ENCODE measurements around the gene ARHGAP23.
"Not testable (repeated sequence)": the region's sequence is repeated elsewhere in the genome, so short reads cannot be mapped to it uniquely, and the experiment has no call there.

The ARHGAP23 gene

DNA sequence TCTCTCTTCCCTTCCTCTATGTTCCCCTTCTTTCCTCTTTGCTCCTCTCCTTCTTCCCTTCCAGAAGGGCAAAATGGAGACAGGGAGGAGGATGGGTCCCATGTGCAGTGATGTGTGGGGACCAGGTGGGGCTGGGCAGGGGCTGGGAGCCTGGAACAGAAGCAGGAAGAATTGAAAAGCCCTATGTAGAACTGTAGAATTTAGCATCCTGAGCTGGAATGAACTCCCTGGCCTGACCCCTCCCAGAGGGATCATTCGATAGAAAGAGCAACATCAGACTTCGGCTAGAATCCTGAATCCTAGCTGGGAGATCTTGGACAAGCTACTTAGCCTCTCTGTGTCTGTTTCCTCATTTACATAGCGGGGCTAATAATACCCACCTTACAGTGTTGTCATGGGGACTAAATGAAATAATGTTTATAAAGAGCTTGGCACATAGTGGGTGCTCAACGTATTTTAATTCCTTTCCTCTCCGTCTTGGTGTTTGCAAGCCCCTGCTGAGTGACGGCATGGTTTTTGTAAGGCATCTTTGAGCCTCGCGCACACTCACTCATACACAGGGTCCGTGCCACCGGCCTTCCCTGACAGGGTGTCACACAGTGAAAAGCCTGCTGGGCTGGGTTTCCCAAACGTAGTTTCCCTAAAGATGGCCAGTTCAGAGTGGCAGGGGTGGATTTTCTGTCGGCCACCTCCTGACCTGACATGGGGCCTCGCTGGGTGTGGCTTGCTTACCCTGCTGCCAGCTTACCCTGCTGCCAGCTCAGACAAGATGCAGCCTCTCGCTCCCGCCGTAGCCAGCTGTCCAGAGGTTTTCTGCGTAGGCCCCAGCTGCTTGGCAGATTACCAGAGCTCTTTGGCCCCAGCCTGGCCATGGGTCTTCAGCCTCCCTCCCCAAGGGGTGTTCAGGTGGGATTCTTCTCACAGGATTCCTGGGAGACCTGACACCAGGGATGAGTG lies 6.1 kb upstream of the ARHGAP23 start:
- DNase-seq (ENCODE audit: low read depth, low spot score) = no peak

DNA sequence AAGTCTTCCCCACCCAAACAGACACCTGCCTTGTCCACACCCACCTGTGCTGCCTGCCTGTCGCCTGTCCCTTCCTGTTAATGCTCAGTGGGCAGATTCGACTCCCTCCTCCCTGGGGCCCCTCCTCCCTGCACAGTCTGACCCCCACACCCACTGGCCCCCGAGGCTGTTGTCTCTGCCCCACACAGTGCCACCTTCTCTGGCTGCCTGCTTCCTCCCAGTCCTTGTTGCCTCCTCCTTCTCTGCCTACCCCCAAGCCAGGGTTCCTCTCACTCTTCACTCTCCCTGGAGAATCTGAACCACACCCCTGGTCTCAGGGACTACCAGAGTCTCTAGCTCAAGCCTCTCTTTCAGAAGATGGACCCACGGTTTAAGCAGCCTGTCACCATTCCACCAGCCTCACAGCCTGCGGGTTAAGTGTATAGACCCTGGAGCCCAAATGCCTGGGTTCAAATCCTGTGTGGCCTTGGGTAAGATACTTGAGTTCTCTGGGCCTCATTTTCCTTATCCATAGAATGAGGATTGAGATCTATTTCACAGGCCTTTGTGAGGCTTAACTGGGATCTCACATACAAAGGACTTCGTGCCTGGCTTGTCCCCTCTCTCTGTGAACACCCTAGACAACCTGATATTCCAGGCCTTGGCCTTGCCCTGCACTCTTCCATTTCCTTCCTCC lies 3.8 kb upstream of the ARHGAP23 start:
- DNase-seq (ENCODE audit: low read depth, low spot score) = no peak

DNA sequence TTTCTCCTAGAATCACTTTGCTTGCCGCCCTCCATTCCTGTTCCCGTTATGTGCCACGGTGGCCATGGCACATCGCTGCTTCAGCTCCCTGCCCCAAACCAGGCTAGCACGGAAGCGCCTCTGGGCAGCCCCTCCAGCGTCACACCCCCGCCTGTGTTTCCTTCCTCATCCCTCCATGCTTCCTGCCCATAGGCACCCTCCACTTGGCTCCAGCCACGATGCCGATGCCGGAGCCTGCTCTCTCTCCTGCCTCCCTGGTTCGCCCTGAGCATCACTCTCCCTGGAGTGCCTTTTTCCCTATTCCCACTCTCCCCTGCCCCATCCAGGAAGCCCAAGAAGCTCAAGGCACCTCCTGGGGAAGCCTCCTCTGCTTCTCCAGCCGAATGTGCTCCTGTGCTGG lies 3.2 kb upstream of the ARHGAP23 start:
- no peak for DNase-seq (ENCODE audit: low read depth, low spot score)

DNA sequence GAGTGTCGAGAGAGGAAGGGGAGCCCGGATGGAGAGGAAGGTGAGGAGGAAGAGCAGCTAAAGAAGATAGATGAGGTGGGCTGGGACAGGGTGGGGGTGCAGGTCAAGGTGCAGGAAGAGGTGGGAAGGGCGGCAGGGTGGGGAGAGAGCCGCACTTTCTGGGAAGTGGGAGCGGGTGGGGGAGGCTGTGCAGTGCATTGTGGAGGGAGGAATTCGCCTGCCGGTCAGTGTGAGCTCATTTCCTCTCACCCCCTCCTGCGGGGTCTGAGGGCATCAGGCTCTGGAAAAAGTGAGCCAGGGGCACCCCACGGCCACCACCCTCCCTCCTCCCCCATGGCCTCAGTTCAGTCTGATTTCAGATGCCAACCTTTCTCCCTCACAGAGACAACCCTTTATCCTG lies 2.5 kb upstream of the ARHGAP23 start:
- peak; percentile 46 for DNase-seq (ENCODE audit: low read depth, low spot score)

DNA sequence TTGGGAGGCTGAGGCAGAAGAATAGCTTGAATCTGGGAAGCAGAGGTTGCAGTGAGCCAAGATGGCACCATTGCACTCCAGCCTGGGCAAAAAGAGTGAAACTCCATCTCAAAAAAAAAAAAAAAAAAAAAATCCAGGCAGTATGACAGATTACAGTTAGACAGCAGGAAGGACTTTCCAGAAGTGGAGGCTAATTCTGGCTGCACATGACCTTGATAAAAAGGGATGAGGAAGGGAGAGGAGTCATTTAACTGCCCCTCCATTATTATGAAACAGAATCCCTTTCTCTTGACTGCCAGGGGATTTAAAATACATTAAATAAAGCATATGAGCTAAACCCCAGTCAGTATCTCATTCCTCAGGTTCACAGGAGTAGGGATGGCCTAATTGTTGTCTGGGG lies 1.8 kb upstream of the ARHGAP23 start:
- DNase-seq (ENCODE audit: low read depth, low spot score) = no peak

DNA sequence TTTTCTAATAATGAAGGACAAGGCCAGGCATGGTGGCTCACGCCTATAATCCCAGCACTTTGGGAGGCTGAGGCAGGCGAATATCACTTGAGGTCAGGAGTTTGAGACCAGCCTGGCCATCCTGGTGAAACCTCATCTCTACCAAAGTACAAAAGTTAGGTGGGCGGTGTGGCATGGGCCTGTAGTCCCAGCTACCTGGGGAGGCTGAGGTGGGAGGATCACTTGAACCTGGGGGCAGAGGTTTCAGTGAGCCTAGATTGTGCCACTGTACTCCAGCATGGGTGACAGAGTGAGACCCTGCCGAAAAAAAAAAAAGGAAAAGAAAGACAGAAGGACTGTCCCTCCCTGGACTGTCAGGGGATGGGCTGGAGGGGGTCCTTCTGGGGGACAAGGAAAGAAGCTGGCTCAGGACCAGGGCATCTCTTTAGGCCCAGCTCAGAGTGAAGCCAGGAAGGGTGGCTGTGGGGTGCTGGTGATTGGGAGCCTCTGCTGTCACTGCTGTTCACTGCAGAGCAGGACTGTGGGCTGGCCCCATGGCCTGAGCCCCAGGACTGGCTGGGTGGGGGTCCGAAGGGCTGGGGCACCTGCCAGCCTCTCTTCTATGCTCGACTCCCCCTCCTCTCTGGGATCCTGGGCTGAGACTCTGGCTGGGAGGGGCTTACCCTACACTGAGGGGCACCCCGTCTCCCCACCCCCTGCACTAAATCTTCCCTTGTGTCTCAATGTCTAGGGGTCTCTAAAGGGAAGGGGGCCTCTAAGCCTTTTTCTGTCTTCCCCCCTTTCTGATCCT lies 909 bp upstream of the ARHGAP23 start:
- DNase-seq (ENCODE audit: low read depth, low spot score) = no peak

DNA sequence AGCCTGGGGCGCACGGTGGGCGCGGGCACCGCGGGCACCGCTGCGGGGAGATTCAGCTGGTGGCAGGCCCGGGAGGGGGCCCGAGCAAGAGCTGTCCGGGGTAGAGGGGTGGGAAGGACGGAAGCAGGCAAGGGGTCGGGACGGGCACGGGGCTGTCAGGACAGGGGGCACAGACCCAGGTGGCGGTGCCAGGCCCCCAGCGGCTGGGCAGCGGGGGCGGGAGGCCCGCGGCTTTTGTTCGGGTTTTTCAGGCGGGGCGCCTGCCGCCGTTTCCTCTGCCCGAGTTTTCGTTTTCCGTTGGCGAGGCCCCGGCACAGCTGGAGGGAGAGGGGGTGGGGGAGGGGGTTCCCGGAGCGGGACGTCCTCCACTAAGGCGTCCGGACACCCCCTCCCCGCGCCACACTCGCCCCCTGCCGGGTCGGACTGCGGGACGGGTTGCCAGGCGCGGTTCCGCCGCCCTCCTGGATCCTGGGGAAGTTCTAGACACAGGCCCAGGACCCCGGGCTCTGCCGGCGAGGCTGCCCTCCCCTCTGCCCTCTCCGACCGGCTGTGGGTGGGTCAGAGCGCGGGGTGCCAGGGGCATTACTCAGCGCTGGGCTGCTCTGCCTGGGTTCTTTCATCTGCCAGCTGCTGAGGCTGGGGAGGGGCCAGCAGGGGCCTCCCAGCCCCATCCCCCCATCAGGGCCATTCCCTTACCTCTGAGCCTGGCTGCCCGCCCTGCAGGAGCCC lies 543 bp downstream of the ARHGAP23 start:
- DNase-seq (ENCODE audit: low read depth, low spot score) = peak; percentile 82

DNA sequence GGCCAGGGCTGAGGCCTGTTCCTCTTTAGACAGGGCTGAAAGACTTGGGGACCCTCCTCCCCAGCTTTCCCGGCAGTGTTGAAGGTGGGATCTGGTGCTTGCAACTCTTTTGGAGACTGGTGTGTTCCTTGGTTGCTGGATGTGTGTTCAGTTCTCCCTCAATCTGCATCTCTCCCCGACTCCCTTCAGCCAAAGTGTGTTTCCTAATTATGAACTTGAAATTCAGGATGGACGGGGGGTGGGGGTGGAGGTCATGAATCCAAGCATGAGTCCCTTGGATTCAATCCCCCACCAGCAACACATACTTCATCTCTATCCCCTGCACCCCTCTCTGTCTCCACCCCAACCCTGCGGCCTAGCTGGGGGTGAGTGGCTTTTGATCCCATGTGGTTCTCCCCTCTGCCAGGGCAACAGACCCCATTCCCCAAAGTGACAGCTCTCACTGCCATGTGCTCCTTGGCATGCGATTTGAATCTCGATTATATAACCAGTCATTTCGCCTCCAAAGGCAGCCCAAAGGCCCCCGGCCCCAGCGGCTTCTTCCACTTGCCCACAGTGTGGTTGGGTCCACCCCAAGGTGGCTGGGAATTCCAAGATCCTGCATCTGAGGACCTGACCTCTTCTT lies 1.3 kb downstream of the ARHGAP23 start:
- DNase-seq (ENCODE audit: low read depth, low spot score) = no peak

DNA sequence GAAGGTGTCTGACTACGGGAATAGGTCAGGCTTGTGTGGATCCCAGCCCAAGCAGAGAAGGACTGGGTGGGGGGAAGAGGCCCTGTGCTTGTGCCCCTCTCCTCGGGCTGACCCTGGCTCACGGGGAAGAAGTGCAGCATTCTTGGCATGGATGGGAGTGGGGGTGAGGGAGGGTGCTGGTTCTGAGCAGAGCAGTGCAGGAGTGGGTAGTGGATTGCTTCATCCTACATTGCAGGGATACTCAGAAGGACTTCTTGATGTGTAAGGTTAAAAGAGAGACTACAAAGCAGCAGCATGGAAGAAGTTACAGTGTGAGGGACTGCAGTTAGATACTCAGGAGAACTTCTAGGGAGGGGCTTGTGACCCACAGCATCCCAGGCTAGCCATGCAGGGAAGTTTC lies 2.1 kb downstream of the ARHGAP23 start:
- peak; percentile 44 for DNase-seq (ENCODE audit: low read depth, low spot score)

DNA sequence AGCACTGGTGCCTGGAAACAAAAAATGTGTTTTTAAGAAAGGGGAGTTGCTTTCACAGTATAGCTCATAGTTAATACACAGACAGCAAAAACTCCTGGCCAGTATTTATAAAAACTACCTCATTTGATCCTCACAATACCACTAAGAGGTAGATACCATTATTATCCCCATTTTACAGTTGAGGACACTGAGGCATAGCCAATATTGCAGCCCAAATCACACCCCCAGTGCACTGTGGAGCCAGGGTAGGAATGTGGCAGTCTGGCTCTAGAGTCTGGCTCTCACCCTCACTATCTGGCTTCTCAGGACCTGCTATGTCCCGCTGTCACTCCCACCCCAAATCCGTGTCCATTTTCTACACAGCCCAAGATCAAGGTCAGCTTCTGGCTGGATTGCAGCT lies 2.6 kb downstream of the ARHGAP23 start:
- DNase-seq (ENCODE audit: low read depth, low spot score) = no peak

DNA sequence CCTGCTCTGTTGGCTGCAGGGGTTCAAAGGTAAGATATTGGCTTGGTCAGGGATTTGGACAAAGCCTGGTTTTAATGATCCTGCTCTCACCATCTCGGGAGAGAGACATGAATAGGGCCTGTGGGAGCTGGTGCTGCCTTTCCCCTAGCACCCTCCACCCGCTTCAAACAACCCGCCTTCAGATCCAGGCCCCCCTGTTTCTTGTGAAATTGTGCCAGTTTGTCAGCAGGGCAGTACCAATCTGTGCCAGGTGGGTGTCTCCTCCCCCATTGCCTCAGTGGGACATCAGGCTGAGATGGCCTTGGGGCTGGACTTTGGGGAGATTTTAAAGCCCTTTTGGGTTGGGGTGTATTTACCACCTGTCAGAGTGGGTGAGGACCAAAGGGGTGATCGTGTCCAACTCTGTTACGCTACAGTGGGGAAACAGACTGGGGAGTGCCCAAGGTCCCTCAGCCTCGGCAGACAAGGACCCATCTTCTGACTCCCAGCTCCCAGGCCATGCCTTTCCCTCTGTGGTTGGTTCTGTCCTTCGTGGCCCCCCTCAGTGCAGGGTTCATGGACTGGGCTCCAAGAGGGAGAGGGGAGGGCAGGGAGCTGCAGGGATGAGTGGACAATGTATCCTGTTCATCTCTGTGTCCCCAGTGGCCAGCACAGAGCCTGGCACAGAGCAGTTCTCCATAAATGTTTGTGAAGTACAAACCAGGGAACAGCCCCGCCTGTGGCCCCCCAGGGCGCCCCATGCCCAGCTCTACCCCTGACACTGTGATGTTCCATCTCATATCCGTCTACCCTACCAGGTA lies 3.3 kb downstream of the ARHGAP23 start:
- DNase-seq (ENCODE audit: low read depth, low spot score) = no peak

DNA sequence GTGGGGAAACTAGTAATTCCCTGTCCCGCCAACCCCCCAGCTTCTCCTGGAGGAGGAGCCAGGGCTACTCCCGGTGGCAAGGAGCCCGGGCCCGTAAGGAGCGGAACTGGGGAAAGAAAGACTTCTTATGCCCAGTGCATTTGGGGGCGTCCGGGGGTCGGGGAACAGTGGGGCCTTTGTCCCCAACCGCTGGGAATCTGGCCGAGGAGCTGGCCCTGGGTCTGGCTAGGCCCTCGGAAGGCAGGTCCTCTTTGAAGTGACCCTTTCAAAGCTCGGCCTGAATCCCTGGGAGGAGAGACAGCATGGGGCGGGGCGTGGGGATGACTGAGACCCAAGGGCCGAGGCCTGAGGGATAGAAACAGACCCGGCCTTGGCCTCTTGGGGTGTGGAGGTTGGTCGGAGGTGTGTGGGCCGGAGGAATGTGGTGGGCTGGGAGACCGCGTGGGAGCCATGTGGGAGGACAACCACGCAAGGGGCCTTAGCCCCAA lies 6.0 kb downstream of the ARHGAP23 start:
- DNase-seq (ENCODE audit: low read depth, low spot score) = no peak

DNA sequence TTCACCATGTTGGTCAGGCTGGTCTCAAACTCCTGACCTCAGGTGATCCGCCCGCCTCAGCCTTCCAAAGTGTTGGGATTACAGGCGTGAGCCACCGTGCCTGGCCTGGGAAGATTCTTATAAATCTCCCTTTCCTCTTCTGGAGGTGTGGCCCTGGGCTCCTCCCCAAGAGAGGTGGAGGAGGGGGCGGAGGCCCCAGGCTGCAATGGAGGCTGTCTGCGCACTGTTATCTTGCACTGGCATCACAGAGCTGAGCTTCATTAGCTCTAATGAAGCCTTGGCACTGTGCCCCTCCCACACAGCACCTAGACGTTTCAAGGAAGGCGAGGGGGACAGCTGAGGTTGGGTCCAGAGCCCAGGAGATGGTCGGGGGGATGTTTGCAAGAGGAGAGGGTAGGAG lies 7.5 kb downstream of the ARHGAP23 start:
- no peak for DNase-seq (ENCODE audit: low read depth, low spot score)

DNA sequence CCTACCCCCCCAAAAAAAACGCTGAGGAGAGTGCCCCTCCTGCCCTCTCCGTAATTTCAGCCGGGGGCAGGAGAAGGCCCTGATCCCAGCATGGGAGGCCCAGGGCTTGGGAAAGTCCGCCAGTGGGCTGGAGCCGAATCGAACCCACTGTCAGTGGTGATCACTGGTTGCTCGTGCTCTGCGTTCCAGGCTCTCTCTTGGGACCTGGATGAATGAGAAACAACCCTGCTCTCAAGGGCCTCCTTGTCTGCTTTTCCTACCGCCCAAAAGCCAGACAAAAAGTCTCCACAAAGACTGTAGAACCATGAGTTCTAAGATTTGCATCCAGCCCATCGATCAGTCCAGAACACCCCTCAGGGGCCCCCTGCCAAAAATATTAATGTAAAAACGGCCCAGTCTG lies 8.1 kb downstream of the ARHGAP23 start:
- DNase-seq (ENCODE audit: low read depth, low spot score) = no peak

DNA sequence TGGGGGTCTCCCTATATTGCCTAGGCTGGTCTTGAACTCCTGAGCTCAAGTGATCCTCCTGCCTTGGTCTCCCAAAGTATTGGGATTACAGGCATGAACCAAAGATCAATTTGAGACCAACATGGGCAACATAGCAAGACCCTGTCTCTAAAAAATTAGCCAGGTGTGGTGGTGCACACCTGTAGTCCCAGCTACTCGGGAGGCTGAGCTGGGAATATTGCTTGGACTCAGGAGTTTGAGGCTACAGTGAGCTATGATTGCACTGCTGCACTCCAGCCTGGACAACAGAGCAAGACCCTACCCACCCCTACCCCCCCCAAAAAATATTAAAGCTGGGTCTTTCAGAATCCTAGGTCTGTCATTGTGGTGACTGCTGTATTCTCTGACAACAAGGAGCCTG lies 9.0 kb downstream of the ARHGAP23 start:
- not testable (repeated sequence) for DNase-seq (ENCODE audit: low read depth, low spot score)

DNA sequence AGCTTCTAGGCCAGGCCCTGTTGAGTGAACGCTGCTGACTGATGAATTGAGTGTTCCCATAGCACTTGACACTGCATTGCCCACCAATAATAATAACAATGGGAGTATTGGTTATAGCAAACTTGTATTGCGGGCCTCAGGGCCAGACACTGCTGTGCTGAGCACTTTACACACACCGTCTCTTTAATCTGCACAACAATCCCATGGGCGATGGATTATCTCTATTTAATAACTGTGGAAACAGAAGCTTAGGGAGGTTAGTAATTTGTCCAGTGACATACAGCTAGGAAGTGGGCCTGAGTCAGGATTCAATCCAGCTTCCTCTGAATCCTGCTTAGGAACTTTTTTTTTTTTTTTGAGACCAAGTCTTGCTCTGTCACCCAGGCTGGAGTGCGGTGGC lies 11.2 kb downstream of the ARHGAP23 start:
- DNase-seq (ENCODE audit: low read depth, low spot score) = no peak

DNA sequence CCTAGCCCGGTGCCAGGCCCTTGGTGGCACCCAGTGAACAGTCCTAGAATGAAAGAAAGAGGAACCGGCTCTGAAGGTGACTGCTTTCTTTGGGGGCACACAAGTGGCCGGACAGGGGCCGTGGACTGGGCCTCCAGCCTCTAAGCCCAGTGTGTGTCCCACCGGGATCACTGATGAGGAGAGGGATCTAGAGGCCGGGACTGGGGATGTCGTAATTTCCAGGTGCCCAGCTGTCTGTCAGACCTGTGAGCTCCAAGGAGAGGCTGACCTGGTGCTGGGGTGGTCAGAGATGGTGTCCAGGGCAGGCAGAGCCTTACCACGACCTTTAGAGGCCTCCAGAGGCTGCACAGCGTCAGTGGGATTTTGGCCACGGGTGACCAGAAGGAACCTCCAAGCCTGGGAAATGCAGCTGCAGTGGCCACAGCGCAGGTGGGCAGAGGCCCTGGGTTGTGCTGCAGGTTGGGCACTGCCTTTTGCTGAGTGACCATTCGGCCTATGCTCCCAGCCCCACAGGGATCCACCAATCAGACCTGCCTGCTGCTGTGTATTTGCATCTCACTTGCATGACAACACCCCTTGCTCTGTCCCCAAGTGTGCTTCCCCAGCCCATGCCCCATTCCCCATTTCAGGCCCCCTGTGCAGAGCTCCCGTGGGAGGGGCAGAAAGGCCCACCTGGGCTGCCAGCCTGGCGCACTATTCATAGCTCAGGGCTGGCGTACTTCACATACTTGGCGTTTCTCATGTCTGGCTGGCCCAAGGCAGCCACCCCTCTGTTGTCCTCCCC lies 12.5 kb downstream of the ARHGAP23 start:
- DNase-seq (ENCODE audit: low read depth, low spot score) = peak; percentile 54

DNA sequence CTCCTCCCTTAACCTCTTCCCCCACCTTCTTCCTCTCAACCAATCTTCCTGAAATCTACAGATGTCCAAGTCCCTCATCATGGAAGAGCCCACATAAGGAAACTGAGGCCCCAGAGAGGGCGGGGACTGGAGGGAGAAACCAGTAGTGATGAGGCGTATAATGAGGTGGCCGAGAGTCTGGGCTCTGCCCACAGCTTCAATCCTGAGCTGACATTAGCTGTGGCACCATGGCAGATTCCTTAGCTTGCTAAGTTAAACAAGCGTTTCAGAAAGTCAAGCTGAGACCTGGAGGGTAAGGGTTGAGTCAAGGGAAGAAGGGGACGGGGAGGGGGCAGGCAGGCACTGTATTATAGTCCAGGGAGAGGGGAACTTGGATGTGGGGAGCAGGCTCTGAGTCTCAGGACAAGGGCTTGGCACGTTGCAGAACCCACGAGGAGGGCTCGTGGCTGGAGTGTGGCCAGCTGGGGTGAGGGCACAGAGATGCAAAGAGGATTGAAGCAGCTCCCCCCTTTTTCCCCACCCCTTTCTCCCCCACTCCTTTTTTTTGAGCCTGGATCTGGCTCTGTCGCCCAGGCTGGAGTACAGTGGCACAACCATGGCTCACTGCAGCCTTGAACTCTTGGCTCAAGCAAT lies 13.3 kb downstream of the ARHGAP23 start:
- no peak for DNase-seq (ENCODE audit: low read depth, low spot score)

DNA sequence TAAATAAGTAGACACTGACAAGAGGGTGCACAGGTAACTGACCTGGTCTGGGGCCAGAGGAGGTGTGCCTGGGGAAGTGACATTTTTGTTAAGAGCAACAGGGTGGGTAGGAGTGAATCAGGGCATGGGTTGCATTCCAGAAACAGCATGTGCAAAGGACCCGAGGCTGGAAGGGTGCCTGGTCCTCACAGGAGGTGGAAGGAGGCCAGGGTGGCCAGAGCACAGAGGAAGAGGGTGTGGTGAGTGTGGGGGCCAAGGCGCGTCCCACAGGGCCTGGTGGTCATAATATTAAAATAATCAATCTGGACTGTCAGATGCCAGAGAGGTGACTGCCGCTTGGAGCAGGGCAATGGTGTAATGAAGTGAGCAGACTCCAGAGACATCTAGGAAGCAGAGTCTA lies 14.3 kb downstream of the ARHGAP23 start:
- peak; percentile 44 for DNase-seq (ENCODE audit: low read depth, low spot score)
